Neural crest cell (in vitro differentiated cells): ENCODE data around the gene MGAT4C. TPM values are rescaled to one million over a fixed set of nuclear protein-coding genes. Genes with fewer than 3 reads are reported as not detected.

Source experiments
- DNase-seq: peaks from one replicate; pipeline ENCODE4 v3.0.0; 2021; ENCODE audit warnings: low read depth, mixed read lengths, low spot score
- H3K27ac Mint-ChIP-seq: one replicate; pipeline ENCODE4 v1.8.0; 2021; ENCODE audit warnings: mild to moderate bottlenecking, mixed read lengths; ENCODE audit not compliant: unreplicated experiment
- H3K27me3 Mint-ChIP-seq: 2 replicates; pipeline ENCODE4 v1.8.0; 2021; ENCODE audit warnings: low read depth, mild to moderate bottlenecking, mixed read lengths
- H3K36me3 Mint-ChIP-seq: 2 replicates; pipeline ENCODE4 v1.8.0; 2021; ENCODE audit warnings: low read depth, mild to moderate bottlenecking, mixed read lengths
- H3K4me1 Mint-ChIP-seq: 2 replicates; pipeline ENCODE4 v1.8.0; 2021; ENCODE audit warnings: mixed read lengths
- H3K4me3 Mint-ChIP-seq: one replicate; pipeline ENCODE4 v1.8.0; 2021; ENCODE audit warnings: mild to moderate bottlenecking, mixed read lengths
- H3K9me3 Mint-ChIP-seq: 2 replicates; pipeline ENCODE4 v1.8.0; 2021; ENCODE audit warnings: mixed read lengths
- total RNA-seq: library from RNA; stranded (reverse); gene quantifications from 2 replicates; pipeline ENCODE4 v1.2.1, GENCODE V29; 2021
- TF ChIP-seq, protein P1 (sequence below): fragments of 200-600 bp; sonication (generic); conservative IDR thresholded peaks from 2 replicates; pipeline ENCODE4 v1.5.0; 2021; ENCODE audit warnings: antibody characterized with exemption, mild to moderate bottlenecking

Gene MGAT4C
- total RNA-seq, 1 donor from 2014 or later: 0.07 TPM

DNA sequence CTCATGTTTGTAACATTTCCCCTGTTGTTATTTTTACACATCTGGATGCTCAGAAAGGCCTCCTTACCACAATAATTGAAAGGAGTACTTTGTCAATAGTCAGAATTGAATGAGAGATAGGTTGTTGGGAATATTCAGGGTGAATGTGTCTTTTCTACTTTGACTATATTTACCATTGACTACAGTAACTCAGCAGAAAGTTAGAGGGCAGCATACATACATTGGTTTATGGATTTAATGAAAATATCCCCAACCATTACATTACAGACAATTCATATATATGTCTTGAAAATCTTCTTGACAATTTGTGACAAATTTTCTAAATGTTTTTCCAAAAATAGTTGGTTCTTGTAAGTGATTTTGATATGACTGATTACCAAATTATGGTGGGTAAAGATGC, 284.4 kb downstream of the MGAT4C start:
- TF ChIP-seq, protein P1, sequence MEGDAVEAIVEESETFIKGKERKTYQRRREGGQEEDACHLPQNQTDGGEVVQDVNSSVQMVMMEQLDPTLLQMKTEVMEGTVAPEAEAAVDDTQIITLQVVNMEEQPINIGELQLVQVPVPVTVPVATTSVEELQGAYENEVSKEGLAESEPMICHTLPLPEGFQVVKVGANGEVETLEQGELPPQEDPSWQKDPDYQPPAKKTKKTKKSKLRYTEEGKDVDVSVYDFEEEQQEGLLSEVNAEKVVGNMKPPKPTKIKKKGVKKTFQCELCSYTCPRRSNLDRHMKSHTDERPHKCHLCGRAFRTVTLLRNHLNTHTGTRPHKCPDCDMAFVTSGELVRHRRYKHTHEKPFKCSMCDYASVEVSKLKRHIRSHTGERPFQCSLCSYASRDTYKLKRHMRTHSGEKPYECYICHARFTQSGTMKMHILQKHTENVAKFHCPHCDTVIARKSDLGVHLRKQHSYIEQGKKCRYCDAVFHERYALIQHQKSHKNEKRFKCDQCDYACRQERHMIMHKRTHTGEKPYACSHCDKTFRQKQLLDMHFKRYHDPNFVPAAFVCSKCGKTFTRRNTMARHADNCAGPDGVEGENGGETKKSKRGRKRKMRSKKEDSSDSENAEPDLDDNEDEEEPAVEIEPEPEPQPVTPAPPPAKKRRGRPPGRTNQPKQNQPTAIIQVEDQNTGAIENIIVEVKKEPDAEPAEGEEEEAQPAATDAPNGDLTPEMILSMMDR: no peak
- Mint-ChIP-seq H3K27me3 (no peaks in the 10 kb centered on the region), H3K4me1 (peaks cover 4% of the 10 kb centered on the region), H3K4me3 (no peak overlapping the region), H3K27ac (no peak overlapping the region), H3K36me3 (no peaks in the 10 kb centered on the region), H3K9me3 (no peaks in the 10 kb centered on the region)
- DNase-seq: no peak

DNA sequence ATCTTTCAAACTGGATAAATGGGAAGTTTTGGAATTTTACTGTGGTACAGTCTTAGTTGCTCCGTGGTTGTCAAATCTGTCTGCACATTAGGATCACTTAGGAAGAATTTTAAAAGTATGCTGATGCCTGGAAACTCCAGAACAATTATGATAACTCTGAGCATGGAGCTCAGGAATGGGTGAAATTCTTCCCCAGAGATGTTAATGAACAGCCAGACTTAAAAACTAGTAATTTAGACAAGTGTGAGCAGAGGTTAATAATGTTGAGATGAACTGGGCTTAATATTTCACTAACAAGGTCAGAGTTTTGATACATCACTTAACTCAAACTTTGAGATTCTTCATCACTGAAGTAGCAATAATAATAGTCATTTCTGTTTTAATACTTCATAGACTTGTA, 287.6 kb downstream of the MGAT4C start:
- Mint-ChIP-seq H3K4me1 (peaks cover 4% of the 10 kb centered on the region), H3K27ac (no peak overlapping the region), H3K36me3 (no peaks in the 10 kb centered on the region), H3K9me3 (no peaks in the 10 kb centered on the region), H3K4me3 (no peak overlapping the region), H3K27me3 (no peaks in the 10 kb centered on the region)
- DNase-seq: no peak
- TF ChIP-seq, protein P1: no peak

DNA sequence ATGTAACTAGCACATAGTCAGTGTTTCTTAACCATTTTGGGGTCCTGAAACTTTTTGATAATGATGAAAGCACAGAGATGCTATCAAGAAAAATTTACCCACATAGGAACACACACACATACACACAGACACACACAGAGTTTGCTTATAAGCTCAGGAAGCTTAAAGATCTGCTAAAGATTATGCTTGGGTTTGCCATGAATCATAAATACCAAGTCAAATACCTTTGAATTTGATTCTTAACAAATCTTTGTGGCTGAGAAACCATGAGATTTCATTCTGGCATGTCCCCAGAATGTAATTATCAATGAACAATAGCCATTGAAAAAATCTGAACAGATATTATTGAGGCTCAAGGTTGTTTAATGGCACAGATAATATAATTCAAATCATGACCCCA, 292.9 kb downstream of the MGAT4C start:
- H3K27me3 Mint-ChIP-seq: no peaks in the 10 kb centered on the region
- H3K27ac Mint-ChIP-seq: no peak overlapping the region
- no peaks in the 10 kb centered on the region for H3K9me3 Mint-ChIP-seq
- H3K36me3 Mint-ChIP-seq: no peaks in the 10 kb centered on the region
- no peaks in the 10 kb centered on the region for H3K4me1 Mint-ChIP-seq
- TF ChIP-seq, protein P1: no peak
- no peak for DNase-seq
- H3K4me3 Mint-ChIP-seq: no peak overlapping the region

DNA sequence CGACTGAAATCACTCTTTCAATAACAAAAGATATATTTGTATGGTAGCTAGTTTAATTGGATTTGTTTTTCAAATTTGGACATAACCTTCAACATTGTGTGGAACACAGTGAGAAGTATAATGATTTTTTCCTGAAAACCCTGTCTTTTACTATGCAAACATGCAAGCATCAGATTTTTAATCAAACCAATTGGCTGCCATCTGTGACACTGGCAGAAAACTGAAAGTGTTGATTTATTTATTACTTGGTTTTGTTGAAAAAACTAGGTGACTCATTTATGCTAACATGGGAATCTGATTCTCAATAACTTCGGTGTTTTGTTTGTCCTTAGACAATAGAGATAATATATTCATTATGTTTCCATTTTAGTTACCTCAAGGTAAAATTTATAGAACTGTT, 300.1 kb downstream of the MGAT4C start:
- Mint-ChIP-seq H3K4me3 (no peak overlapping the region), H3K9me3 (no peaks in the 10 kb centered on the region), H3K4me1 (no peaks in the 10 kb centered on the region), H3K36me3 (no peaks in the 10 kb centered on the region), H3K27me3 (no peaks in the 10 kb centered on the region), H3K27ac (no peak overlapping the region)
- DNase-seq: no peak
- TF ChIP-seq, protein P1: no peak

DNA sequence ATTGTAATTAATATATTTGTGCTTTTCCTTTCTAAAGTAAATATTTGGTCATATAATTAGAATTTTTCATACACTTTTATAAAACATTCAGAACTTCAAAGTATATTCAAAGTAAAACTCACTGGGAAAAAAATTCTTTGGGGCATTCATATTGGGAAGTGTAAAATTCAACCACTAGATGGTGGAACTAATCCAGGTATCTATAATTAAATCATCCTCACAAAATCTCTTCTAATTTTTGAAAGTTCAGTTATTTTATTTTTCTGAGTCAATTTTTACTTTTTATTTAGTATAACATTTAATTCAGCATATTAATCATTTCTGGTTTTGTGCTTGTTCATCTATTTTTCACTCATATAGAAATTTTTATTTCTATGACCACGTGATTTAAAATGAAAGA, 301.1 kb downstream of the MGAT4C start:
- DNase-seq: no peak
- H3K27me3 Mint-ChIP-seq: no peaks in the 10 kb centered on the region
- TF ChIP-seq, protein P1: peak; percentile 67
- H3K4me3 Mint-ChIP-seq: no peak overlapping the region
- no peaks in the 10 kb centered on the region for H3K36me3 Mint-ChIP-seq
- H3K9me3 Mint-ChIP-seq: no peaks in the 10 kb centered on the region
- H3K27ac Mint-ChIP-seq: no peak overlapping the region
- H3K4me1 Mint-ChIP-seq: no peaks in the 10 kb centered on the region

DNA sequence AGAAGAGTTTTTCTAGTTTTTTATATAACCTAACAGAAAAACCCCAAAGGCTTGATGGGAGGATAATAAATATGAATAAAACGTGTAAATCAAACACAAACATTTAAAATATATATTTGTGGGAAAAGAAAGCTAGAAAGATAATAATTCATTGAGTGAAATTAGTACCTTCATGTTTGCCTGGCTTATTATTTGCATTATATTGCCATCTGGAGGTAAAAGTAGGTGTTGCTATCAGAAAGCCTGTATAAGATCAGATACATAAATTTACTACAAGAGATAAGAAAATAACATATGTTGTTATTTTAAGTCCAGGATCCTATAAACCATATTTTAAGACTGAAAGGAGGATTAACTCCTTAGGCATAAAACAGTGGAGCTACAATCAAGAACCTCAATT, 304.4 kb downstream of the MGAT4C start:
- DNase-seq: no peak
- Mint-ChIP-seq H3K27me3 (no peaks in the 10 kb centered on the region), H3K4me3 (no peak overlapping the region), H3K9me3 (no peaks in the 10 kb centered on the region), H3K36me3 (no peaks in the 10 kb centered on the region), H3K4me1 (peaks cover 6% of the 10 kb centered on the region), H3K27ac (no peak overlapping the region)
- TF ChIP-seq, protein P1: peak; percentile 69
